ES-I3 (cell line): ENCODE results near the gene LRRK1.

ENCODE experiments used
- H3K36me3 ChIP-seq: 2 replicates; pipeline ENCODE4 v1.6.1; 2013; ENCODE audit warnings: mild to moderate bottlenecking, low read length, control low read depth, moderate library complexity; ENCODE audit not compliant: insufficient read depth
- H3K4me1 ChIP-seq: 2 replicates; pipeline ENCODE4 v1.6.1; 2013; ENCODE audit warnings: mild to moderate bottlenecking, control low read depth, low read length; ENCODE audit not compliant: insufficient read depth
- H3K9ac ChIP-seq: 2 replicates; pipeline ENCODE4 v1.6.1; 2013; ENCODE audit warnings: low read depth, mild to moderate bottlenecking, low read length, moderate library complexity
- H3K9me3 ChIP-seq: 2 replicates; pipeline ENCODE4 v1.6.1; 2013; ENCODE audit warnings: mild to moderate bottlenecking, low read length, moderate library complexity; ENCODE audit not compliant: control insufficient read depth, insufficient read depth

LRRK1 gene

DNA sequence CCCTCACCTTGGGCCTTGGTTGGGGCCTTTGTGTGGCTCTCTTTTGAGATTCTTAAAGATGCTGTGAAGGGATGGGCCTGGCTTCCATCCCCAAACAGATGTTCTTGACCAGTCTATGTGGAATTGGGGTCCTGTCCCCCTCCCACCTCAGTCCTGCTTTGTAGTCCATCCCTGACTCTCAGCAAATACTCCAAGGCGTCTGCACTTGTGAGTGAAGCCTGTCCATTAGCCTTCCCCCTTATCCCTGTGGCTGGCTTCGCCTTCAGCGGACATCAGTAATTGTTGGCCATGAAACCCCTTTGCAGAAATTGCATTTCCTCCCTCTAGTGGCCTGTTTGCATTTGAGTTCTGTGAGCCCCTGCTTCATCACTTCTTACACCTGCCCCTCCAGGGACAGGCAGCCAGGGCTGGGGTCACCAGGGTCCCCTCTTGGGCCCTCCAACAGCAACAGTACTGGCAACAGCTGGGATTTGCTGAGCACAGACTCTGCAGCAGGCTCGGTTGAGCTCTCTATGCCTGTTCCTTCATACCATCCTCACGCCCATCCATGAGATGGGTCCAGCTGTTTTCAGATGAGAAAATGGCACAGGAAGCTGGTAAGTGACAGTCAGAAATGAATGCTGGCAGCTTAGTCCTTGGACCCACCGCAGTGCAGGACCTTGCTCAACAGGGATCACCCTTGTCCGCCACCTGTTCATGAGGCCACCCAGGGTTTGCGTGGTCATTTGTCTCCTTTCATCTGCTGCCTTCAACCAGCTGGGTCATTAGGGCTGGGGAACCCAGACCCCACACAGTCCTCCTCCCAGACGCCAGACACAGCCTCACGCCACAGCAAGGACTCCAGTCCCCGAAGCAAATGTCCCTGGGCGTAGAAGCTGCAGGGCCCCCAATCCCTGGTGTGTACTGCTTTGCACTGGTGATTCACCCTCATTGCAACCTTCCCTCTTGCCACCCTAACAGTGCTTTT, 8.9 kb upstream of the LRRK1 start:
- Histone ChIP-seq H3K36me3 (no peaks in the 10 kb centered on the region; the same call in 1 of the 2 replicates), H3K9ac (no peak overlapping the region), H3K4me1 (no peaks in the 10 kb centered on the region), H3K9me3 (peaks cover 5% of the 10 kb centered on the region)

DNA sequence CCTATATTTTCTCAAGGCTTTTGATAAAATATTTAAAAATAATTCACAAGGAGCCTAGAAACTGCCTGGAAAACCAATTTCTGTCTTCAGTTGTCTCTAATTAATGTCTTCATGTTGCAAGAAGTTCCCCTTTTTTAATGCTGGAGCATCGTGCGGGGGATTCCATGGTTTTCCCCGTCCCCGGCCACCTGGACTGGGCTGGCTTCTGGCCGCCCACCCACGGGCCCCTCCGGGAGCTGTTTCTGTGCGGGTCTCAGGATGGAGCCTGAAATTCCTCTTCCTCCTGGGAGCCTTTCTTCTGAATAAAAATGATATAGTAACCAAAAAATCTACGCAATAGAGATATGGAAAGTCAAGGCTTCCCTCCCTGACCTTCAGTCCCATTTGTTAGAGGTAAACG, 8.1 kb upstream of the LRRK1 start:
- Histone ChIP-seq H3K4me1 (no peaks in the 10 kb centered on the region), H3K9me3 (peaks cover 5% of the 10 kb centered on the region), H3K9ac (no peak overlapping the region), H3K36me3 (no peaks in the 10 kb centered on the region; the same call in 1 of the 2 replicates)

DNA sequence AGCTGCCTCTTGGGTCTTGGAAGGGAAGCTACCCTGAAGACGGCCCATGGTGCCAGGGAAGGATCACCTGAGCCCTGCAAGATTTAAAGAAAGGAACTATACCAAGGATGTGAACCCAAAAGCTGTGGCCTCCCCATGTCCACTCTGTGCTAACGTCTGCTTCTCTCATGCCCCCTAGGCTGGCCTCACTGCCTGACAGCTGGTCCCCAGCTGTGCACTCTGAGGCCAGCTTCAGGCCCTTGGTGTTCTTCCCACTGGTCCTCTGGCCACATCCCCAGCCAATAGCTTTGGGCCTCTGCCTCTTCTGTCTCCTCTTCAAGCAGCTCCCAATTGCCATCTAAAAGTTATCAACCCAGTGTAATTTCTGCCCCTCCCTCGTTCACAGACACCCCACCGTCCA, 5.2 kb upstream of the LRRK1 start:
- Histone ChIP-seq H3K9me3 (peaks cover 5% of the 10 kb centered on the region), H3K4me1 (no peaks in the 10 kb centered on the region), H3K36me3 (no peaks in the 10 kb centered on the region; the same call in 1 of the 2 replicates), H3K9ac (no peak overlapping the region)

GRCh38 chr15:100914876-100915275, 4.3 kb upstream of the LRRK1 start:
- H3K36me3 ChIP-seq = no peaks in the 10 kb centered on the region; the same call in 1 of the 2 replicates
- peaks cover 5% of the 10 kb centered on the region for H3K9me3 ChIP-seq
- no peak overlapping the region for H3K9ac ChIP-seq

DNA sequence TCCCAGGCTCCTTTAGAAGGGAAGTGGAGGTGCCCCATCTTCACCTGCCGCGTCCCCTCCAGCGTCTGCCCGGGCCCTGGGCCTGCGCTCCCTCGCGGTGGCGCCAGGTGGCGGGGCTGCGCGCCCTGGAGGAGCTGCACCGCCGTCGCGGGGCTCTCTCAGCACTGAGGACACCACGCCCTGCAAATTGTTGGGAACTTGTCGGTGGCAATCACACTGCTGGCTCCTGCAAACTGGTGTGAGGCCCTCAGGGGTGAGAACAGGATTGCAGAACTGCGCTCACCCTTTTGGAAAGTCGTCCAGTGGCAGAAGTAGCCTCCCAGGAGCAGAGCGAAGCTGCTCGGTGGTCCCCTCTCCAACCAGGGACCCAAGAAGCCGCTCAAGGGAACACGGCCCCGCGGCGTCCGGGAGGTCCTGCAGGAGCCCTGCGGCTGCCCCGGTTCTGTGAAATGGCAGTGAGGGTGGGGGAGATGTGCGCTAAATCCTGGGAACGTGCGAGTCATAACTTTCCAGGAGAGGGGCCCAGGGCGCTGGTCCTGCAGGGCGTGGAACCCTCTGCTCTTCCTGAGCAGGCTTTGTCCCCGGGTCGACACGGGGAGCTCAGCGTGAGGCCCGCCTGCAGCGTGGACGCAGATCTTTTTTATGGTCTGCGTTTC, 995 bp upstream of the LRRK1 start:
- Histone ChIP-seq H3K9ac (peak overlapping the region; percentile 55), H3K4me1 (no peaks in the 10 kb centered on the region), H3K9me3 (no peaks in the 10 kb centered on the region), H3K36me3 (no peaks in the 10 kb centered on the region; the same call in 1 of the 2 replicates)

More at GRCh38 chr15:100914876-100915275, 4.3 kb upstream of the LRRK1 start:
- no peaks in the 10 kb centered on the region for H3K4me1 ChIP-seq

DNA sequence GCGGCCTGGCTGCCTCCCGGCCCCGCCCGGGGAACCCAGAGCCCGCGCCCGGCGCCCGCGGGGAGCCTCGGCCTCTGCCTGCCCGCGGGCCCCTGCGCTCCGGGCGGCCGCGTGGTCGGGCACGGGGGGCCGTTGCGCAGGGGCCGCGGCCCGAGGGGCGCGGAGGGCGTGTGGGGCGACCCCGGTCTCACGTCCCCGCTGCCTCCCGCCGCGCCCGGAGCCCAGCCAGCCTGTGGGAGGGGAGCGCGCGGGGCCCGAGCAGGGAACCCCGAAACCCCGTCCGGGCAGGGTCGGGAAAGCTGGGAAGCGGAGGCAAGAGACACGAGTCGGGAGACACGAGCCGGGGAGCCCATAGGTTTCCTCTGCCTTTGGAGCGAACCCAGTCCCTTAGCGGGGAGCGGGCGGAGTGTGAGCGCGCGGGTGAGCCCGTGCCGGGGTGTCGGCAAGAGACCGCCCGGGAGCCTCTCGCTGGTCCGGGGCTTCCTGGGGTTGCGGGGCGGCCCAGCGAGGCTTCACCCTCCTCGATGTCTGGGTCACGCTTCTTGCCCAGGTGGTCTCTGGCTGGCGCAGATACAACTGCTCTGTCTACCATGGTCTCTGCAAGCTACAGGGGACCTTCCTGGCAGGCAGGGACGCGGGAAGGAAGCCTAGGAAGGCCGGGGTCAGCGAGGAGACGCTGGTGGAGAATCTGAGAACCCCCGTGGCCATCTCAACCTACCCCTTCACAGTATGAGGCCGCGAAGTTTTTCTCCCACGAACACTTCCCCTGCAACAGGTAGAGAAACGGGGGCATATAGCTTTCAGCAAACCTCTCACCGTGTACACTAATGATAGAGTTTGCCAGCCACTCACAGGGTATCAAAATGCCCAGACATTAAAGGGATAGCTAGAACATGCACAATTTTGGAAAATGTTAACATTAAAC, 586 bp downstream of the LRRK1 start:
- Histone ChIP-seq H3K9ac (peak overlapping the region; percentile 55), H3K36me3 (no peaks in the 10 kb centered on the region), H3K4me1 (no peaks in the 10 kb centered on the region), H3K9me3 (no peaks in the 10 kb centered on the region)

DNA sequence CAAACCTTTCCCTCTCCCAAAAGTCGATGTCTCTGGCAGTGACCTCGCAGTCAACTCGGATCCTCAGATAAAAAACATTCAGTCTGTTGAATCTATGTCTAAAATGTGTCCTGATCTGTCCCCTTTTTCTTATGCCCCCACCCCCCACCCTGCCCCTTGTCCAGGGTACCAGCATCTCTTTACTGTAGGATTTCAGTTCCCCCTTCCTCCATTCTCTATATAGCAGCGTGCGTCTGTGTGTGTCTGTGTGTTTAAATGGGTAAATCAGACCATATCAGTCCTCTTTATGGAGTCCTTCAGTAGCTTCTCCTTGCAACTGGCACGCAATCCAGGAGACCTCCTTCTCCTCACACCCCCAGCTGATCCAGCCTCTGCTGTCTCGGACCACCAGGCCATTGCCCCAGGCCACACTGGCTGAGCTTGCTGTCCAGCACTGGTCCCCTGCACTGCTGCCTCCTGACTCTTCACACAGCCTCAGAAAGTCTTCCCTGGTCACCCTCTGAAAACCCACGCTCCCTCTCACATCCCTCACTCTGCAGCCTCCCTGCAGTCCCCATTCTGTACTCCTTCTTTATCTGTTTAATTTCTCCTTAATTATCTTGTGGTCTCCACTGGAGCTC, 1.5 kb downstream of the LRRK1 start:
- no peak overlapping the region for H3K9ac ChIP-seq
- no peaks in the 10 kb centered on the region for H3K4me1 ChIP-seq
- H3K9me3 ChIP-seq = no peaks in the 10 kb centered on the region
- no peaks in the 10 kb centered on the region for H3K36me3 ChIP-seq

- no peaks in the 10 kb centered on the region for H3K9me3 ChIP-seq
- no peak overlapping the region for H3K9ac ChIP-seq
- no peaks in the 10 kb centered on the region for H3K4me1 ChIP-seq
- no peaks in the 10 kb centered on the region for H3K36me3 ChIP-seq
Measured at GRCh38 chr15:100922192-100923040, 3.3 kb downstream of the LRRK1 start.

- H3K9ac ChIP-seq = no peak overlapping the region
- H3K4me1 ChIP-seq = no peaks in the 10 kb centered on the region
- H3K36me3 ChIP-seq = no peaks in the 10 kb centered on the region
- no peaks in the 10 kb centered on the region for H3K9me3 ChIP-seq
Measured at GRCh38 chr15:100923076-100923475, 3.9 kb downstream of the LRRK1 start.

DNA sequence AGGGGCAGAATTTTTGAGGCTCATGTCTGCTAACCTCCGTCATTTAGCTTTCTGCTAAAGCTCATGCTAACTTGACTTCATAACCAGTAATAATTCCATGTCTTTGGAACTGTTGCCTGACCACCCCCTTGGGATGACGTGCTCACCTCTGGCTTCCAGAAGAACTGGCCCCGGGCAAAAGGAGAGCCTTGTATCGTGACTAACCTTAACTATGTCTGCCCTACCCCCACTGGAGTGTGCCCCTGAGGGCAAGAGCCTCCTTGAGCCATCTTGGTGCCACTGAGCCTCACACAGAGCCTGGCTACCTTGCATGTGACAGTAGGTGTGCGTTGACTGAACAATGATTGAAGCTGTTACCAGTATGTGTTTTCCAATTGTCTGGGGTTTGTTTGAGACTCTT, 4.7 kb downstream of the LRRK1 start:
- no peaks in the 10 kb centered on the region for H3K9me3 ChIP-seq
- no peaks in the 10 kb centered on the region for H3K36me3 ChIP-seq
- no peak overlapping the region for H3K9ac ChIP-seq
- no peaks in the 10 kb centered on the region for H3K4me1 ChIP-seq

GRCh38 chr15:100924436-100924835, 5.3 kb downstream of the LRRK1 start:
- no peaks in the 10 kb centered on the region for H3K4me1 ChIP-seq
- H3K9me3 ChIP-seq = no peaks in the 10 kb centered on the region
- no peaks in the 10 kb centered on the region for H3K36me3 ChIP-seq
- no peak overlapping the region for H3K9ac ChIP-seq

DNA sequence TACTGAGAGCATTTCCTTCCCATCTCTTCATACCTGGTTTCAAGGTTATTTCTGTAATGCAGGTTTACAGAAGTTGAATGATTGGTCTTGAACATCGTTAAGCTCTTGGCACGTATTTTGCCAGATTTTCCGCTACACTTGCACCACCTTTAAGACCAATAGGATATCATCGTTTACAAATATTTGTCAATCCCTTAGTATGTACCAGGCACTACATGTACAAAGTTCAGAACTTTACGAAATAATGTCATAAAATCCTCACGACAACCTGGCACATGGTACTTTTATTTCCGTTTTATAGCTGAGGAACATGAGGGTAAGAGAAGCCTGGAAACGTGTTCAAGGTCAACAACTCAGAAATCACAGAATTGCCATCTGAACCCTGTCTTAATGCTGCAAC, 6.3 kb downstream of the LRRK1 start:
- H3K36me3 ChIP-seq = no peaks in the 10 kb centered on the region
- H3K4me1 ChIP-seq = no peaks in the 10 kb centered on the region
- H3K9me3 ChIP-seq = no peaks in the 10 kb centered on the region
- H3K9ac ChIP-seq = no peak overlapping the region

DNA sequence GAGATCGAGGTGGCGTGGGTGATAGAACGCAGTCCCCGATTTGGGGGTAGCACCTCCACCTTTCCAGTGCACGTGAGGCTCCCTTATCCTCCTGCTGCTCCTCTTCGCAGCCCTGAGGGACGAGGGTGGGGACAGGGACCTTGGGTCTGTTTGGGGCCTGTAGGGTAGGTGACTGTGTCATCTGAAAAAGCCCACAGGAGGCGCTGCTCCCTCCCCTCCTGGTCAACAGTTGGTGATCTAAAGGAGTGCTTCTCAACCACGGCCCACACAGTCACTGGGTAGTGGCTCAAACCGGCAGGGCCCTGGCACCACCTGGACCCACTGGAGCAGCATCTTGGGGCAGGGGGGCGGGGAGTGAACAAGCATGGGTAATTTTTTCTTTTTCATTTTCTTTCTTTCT, 7.1 kb downstream of the LRRK1 start:
- Histone ChIP-seq H3K9me3 (no peaks in the 10 kb centered on the region), H3K4me1 (no peaks in the 10 kb centered on the region), H3K36me3 (no peaks in the 10 kb centered on the region), H3K9ac (no peak overlapping the region)
